ENCODE data around the gene SYTL1. TPM values are rescaled to one million over a fixed set of nuclear protein-coding genes. Genes with fewer than 3 reads are reported as not detected.

SYTL1 gene
- total and polyA plus RNA-seq, 9 of the 15 experiments (the other 6 are each of a cell fraction or from before 2014, with no cell fraction given) = 0.04 to 9.3 (median 1.7) TPM

DNA sequence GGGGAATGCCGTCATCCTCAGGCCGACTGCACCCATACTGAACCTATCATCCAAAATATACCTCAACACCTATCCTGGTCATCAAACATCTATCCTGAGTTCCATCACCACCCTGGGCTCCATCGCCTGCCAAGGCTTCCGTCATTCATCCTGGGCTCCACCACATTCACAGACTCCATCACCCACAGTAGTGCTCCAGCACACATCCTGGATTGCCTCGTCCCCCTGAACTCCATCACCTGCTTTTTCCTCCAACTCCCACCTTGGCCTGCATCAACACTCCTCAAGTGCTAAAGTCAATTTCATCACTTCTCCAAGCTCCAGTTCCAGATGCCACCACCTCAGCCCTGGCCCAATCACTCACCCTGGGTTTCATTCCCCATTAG is 17.1 kb downstream of the SYTL1 start:
- Histone ChIP-seq H3K9ac (ENCODE audit: insufficient read depth in 1 of 2, low read depth in 2 of 2, low read length in 2 of 2) (no peak overlapping the region), H2AFZ (ENCODE audit: low read depth, low read length) (no peak overlapping the region), H3K27me3 (ENCODE audit: control insufficient read depth in 2 of 2, insufficient read depth in 2 of 2, low read length in 2 of 2) (no peaks in the 10 kb centered on the region), H4K20me1 (replicated peaks; ENCODE audit: control insufficient read depth, insufficient read depth, low read length) (0 out of 2 replicates have a peak, but pooled peaks cover 10% of the 10 kb centered on the region), H3K4me1 (replicated peaks in 1 of 2; ENCODE audit: control insufficient read depth in 2 of 2, insufficient read depth in 2 of 2, low read length in 2 of 2) (peaks cover 9 to 51% of the 10 kb centered on the region in 2 experiments), H3K36me3 (ENCODE audit: control insufficient read depth, insufficient read depth, low read length) (peaks cover 12% of the 10 kb centered on the region; the same call in 2 of the 3 replicates), H3K4me3 (no peak overlapping the region), H3K79me2 (ENCODE audit: control insufficient read depth, insufficient read depth, low read length) (no peaks in the 10 kb centered on the region), H3K9me1 (ENCODE audit: control insufficient read depth, insufficient read depth, low read length) (no peaks in the 10 kb centered on the region), H3K9me3 (replicated peaks; ENCODE audit: control insufficient read depth, insufficient read depth, low read depth, low read length) (no peaks in the 10 kb centered on the region), H3K4me2 (ENCODE audit: insufficient read depth, low read length) (no peak overlapping the region), H3K27ac (ENCODE audit: extremely low read depth, low read depth, low read length) (no peak overlapping the region)
- FAIRE-seq (no peak), DNase-seq (ENCODE audit: extremely low read depth in 1 of 4, low spot score in 3 of 4) (no peak), ATAC-seq (no peak)
- TF ChIP-seq, protein P1, sequence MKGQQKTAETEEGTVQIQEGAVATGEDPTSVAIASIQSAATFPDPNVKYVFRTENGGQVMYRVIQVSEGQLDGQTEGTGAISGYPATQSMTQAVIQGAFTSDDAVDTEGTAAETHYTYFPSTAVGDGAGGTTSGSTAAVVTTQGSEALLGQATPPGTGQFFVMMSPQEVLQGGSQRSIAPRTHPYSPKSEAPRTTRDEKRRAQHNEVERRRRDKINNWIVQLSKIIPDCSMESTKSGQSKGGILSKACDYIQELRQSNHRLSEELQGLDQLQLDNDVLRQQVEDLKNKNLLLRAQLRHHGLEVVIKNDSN (CRISPR knock-in tag; IDR thresholded peaks at IDR 0.05) = peak; percentile 7; the same call in 1 of the 2 replicates
- TF ChIP-seq, protein P2, sequence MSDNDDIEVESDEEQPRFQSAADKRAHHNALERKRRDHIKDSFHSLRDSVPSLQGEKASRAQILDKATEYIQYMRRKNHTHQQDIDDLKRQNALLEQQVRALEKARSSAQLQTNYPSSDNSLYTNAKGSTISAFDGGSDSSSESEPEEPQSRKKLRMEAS (CRISPR knock-in tag; IDR thresholded peaks at IDR 0.05) = 0 out of 2 replicates have a peak, but pooled peaks have one; percentile 35
- TF ChIP-seq ZNF57 (CRISPR knock-in tag; IDR thresholded peaks at IDR 0.05) (no peak), ELF4 (CRISPR knock-in tag; IDR thresholded peaks at IDR 0.05) (no peak), CBFB (CRISPR knock-in tag; IDR thresholded peaks at IDR 0.05) (no peak)
- TF ChIP-seq, protein P3, sequence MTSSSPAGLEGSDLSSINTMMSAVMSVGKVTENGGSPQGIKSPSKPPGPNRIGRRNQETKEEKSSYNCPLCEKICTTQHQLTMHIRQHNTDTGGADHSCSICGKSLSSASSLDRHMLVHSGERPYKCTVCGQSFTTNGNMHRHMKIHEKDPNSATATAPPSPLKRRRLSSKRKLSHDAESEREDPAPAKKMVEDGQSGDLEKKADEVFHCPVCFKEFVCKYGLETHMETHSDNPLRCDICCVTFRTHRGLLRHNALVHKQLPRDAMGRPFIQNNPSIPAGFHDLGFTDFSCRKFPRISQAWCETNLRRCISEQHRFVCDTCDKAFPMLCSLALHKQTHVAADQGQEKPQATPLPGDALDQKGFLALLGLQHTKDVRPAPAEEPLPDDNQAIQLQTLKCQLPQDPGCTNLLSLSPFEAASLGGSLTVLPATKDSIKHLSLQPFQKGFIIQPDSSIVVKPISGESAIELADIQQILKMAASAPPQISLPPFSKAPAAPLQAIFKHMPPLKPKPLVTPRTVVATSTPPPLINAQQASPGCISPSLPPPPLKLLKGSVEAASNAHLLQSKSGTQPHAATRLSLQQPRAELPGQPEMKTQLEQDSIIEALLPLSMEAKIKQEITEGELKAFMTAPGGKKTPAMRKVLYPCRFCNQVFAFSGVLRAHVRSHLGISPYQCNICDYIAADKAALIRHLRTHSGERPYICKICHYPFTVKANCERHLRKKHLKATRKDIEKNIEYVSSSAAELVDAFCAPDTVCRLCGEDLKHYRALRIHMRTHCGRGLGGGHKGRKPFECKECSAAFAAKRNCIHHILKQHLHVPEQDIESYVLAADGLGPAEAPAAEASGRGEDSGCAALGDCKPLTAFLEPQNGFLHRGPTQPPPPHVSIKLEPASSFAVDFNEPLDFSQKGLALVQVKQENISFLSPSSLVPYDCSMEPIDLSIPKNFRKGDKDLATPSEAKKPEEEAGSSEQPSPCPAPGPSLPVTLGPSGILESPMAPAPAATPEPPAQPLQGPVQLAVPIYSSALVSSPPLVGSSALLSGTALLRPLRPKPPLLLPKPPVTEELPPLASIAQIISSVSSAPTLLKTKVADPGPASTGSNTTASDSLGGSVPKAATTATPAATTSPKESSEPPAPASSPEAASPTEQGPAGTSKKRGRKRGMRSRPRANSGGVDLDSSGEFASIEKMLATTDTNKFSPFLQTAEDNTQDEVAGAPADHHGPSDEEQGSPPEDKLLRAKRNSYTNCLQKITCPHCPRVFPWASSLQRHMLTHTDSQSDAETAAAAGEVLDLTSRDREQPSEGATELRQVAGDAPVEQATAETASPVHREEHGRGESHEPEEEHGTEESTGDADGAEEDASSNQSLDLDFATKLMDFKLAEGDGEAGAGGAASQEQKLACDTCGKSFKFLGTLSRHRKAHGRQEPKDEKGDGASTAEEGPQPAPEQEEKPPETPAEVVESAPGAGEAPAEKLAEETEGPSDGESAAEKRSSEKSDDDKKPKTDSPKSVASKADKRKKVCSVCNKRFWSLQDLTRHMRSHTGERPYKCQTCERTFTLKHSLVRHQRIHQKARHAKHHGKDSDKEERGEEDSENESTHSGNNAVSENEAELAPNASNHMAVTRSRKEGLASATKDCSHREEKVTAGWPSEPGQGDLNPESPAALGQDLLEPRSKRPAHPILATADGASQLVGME (CRISPR knock-in tag; IDR thresholded peaks at IDR 0.05) = no peak
- BruUV-seq (replicated peaks) = no TSS peak
- intact Hi-C loops (cut with micrococcal nuclease) (loop anchor here (5.0 kb wide), 2 partner anchors 33 to 57 kb away; partner anchors contain the start of gene GPR3), in situ Hi-C loops (cut with MboI) (no loop called here)
- ChIA-PET CTCF (ENCODE audit: low intra/inter-chr PET ratio) (interaction anchor here (0.7 kb wide), 1 partner anchor 30 kb away, joined by 3 read pairs; no protein-coding TSS in a partner anchor), POLR2A (interaction anchor here (1.3 kb wide), 1 partner anchor 36 kb away, joined by 5 read pairs; no protein-coding TSS in a partner anchor)
- 78% methylated on average over 5 of the region's 5 CpGs for WGBS (ENCODE audit: insufficient coverage, low coverage, missing lambda C conversion rate)

All from K562 (cell line).